IMR-90 (cell line): ENCODE results near the gene TMEM163. TPM values are rescaled to one million over a fixed set of nuclear protein-coding genes. Genes with fewer than 3 reads are reported as not detected.

Experiments used
- ATAC-seq: fragments of 200-7000 bp; cut with Tn5 transposase; 2 replicates; pipeline ENCODE4 v1.9.1; 2020; ENCODE audit warnings: low read depth, mild to moderate bottlenecking, moderate library complexity
- BruUV-seq: library from RNA; stranded (reverse); fragments of 400-500 nt; replicated peaks from 2 replicates; lab custom pipeline; 2021; lab: Mats Ljungman, UMichigan
- CTCF ChIA-PET: fragments of 300-600 bp; formaldehyde crosslinking; extraction: SDS; loops from one replicate; lab custom pipeline; 2021; ENCODE audit warnings: antibody characterized with exemption; lab: Yijun Ruan, JAX
- POLR2A ChIA-PET: fragments of 300-600 bp; sonication (Branson Sonifier 250); formaldehyde crosslinking; loops from one replicate; lab custom pipeline; 2022; ENCODE audit warnings: antibody characterized with exemption; ENCODE audit not compliant: unreplicated experiment; lab: Charles Lee
- DNase-seq: peaks from one replicate; pipeline ENCODE4 v3.0.0; 2013
- H2AFZ ChIP-seq: replicated peaks from 2 replicates; pipeline ENCODE3; 2013; ENCODE audit warnings: low read length, mild to moderate bottlenecking; ENCODE audit not compliant: poor library complexity
- H2AK5ac ChIP-seq: 2 replicates; pipeline ENCODE4 v1.6.1; 2013; ENCODE audit warnings: low read depth, low read length, inconsistent platforms
- H2AK9ac ChIP-seq: replicated peaks from 2 replicates; pipeline ENCODE3; 2013; ENCODE audit warnings: mild to moderate bottlenecking, low read depth, low read length, moderate library complexity; ENCODE audit not compliant: poor library complexity
- H2BK120ac ChIP-seq: 2 replicates; pipeline ENCODE4 v1.6.1; 2013; ENCODE audit warnings: low read depth, low read length, inconsistent platforms
- H2BK15ac ChIP-seq: 3 replicates; pipeline ENCODE4 v1.6.1; 2013; ENCODE audit warnings: low read depth, low read length, inconsistent platforms
- H2BK20ac ChIP-seq: 2 replicates; pipeline ENCODE4 v1.6.1; 2013; ENCODE audit warnings: low read depth, mild to moderate bottlenecking, inconsistent platforms, low read length, moderate library complexity
- H2BK5ac ChIP-seq: 2 replicates; pipeline ENCODE4 v1.6.1; 2013; ENCODE audit warnings: mild to moderate bottlenecking, low read depth, low read length, inconsistent platforms; ENCODE audit not compliant: poor library complexity, severe bottlenecking
- H3K14ac ChIP-seq: replicated peaks from 2 replicates; pipeline ENCODE4 v1.6.1; 2013; ENCODE audit warnings: low read depth, low read length, inconsistent platforms
- H3K18ac ChIP-seq: 2 replicates; pipeline ENCODE4 v1.6.1; 2013; ENCODE audit warnings: low read depth, low read length, control low read depth
- H3K23ac ChIP-seq: 2 replicates; pipeline ENCODE4 v1.6.1; 2013; ENCODE audit warnings: low read depth, low read length, inconsistent platforms
- H3K27ac ChIP-seq: 2 replicates; pipeline ENCODE4 v1.5.1; 2013; ENCODE audit warnings: mild to moderate bottlenecking, control low read depth, low read length; ENCODE audit not compliant: insufficient read depth
- H3K27me3 ChIP-seq: 2 replicates; pipeline ENCODE4 v1.6.1; 2013; ENCODE audit warnings: low read length; ENCODE audit not compliant: control insufficient read depth, insufficient read depth
- H3K36me3 ChIP-seq: 2 replicates; pipeline ENCODE4 v1.6.1; 2013; ENCODE audit warnings: low read length, mixed read lengths; ENCODE audit not compliant: control insufficient read depth, insufficient read depth
- H3K4ac ChIP-seq: 2 replicates; pipeline ENCODE4 v1.6.1; 2013; ENCODE audit warnings: low read depth, low read length, inconsistent platforms
- H3K4me1 ChIP-seq: 2 replicates; pipeline ENCODE4 v1.6.1; 2013; ENCODE audit warnings: low read length, mixed read lengths; ENCODE audit not compliant: control insufficient read depth, insufficient read depth
- H3K4me2 ChIP-seq: 2 replicates; pipeline ENCODE4 v1.6.1; 2013; ENCODE audit warnings: low read depth, mild to moderate bottlenecking, control low read depth, low read length, moderate library complexity
- H3K4me3 ChIP-seq: 2 replicates; pipeline ENCODE4 v1.5.1; 2013; ENCODE audit warnings: low read depth, mild to moderate bottlenecking, control low read depth, low read length, moderate library complexity; ENCODE audit not compliant: insufficient read depth
- H3K56ac ChIP-seq: 2 replicates; pipeline ENCODE4 v1.6.1; 2013; ENCODE audit warnings: low read length, inconsistent platforms; ENCODE audit not compliant: insufficient read depth; ENCODE audit errors: extremely low read depth
- H3K79me1 ChIP-seq, 2 experiments: 2 replicates each; pipeline ENCODE4 v1.6.1; 2013; ENCODE audit warnings: low read length in 2 of 2, inconsistent platforms in 1 of 2, low read depth in 1 of 2
- H3K9ac ChIP-seq: 2 replicates; pipeline ENCODE4 v1.6.1; 2013; ENCODE audit warnings: low read depth, low read length, control low read depth
- H3K9me1 ChIP-seq: 2 replicates; pipeline ENCODE4 v1.6.1; 2013; ENCODE audit warnings: low read length, inconsistent platforms; ENCODE audit not compliant: insufficient read depth
- H3K9me3 ChIP-seq: 2 replicates; pipeline ENCODE4 v1.6.1; 2013; ENCODE audit warnings: low read length; ENCODE audit not compliant: control insufficient read depth, insufficient read depth
- H4K20me1 ChIP-seq: 2 replicates; pipeline ENCODE4 v1.6.1; 2013; ENCODE audit warnings: low read length, inconsistent platforms; ENCODE audit not compliant: insufficient read depth
- H4K5ac ChIP-seq: 2 replicates; pipeline ENCODE4 v1.6.1; 2013; ENCODE audit warnings: mild to moderate bottlenecking, low read depth, low read length, control low read depth
- H4K8ac ChIP-seq, 2 experiments: 2 replicates each; pipeline ENCODE4 v1.6.1; 2013; ENCODE audit warnings: low read depth in 2 of 2, low read length in 2 of 2, control low read depth in 1 of 2, inconsistent platforms in 1 of 2
- H4K91ac ChIP-seq: 2 replicates; pipeline ENCODE4 v1.6.1; 2013; ENCODE audit warnings: low read depth, low read length, inconsistent platforms; ENCODE audit not compliant: insufficient read depth
- BHLHE40 ChIP-seq: fragments of 150-350 bp; IDR thresholded peaks from 2 replicates; pipeline ENCODE4 v1.6.1; 2016; ENCODE audit warnings: mild to moderate bottlenecking, low read depth, low read length
- CEBPB ChIP-seq: IDR thresholded peaks from 2 replicates; pipeline ENCODE4 v1.6.1; 2012; ENCODE audit warnings: low read depth, low read length, improper control_type of control experiment
- CHD1 ChIP-seq: IDR thresholded peaks from 2 replicates; pipeline ENCODE4 v1.6.1; 2012; ENCODE audit warnings: low read depth, low read length, improper control_type of control experiment
- FOS ChIP-seq: fragments of 150-350 bp; IDR thresholded peaks from 2 replicates; pipeline ENCODE4 v1.6.1; 2016; ENCODE audit warnings: low read depth, low read length
- MAFK ChIP-seq: IDR thresholded peaks from 2 replicates; pipeline ENCODE4 v1.6.1; 2012; ENCODE audit warnings: low read depth, low read length, improper control_type of control experiment
- MAZ ChIP-seq: IDR thresholded peaks from 2 replicates; pipeline ENCODE4 v1.6.1; 2012; ENCODE audit warnings: low read depth, mild to moderate bottlenecking, low read length, improper control_type of control experiment, moderate library complexity, borderline replicate concordance
- MXI1 ChIP-seq: IDR thresholded peaks from 2 replicates; pipeline ENCODE4 v1.6.1; 2012; ENCODE audit warnings: low read depth, mild to moderate bottlenecking, low read length, moderate library complexity, borderline replicate concordance
- NFE2L2 ChIP-seq: fragments of 150-350 bp; IDR thresholded peaks from 2 replicates; pipeline ENCODE4 v1.6.1; 2016; ENCODE audit warnings: low read depth, mild to moderate bottlenecking, low read length
- POLR2A ChIP-seq: IDR thresholded peaks from 2 replicates; pipeline ENCODE4 v1.6.1; 2012; ENCODE audit warnings: mild to moderate bottlenecking, low read depth, low read length
- RAD21 ChIP-seq: IDR thresholded peaks from 2 replicates; pipeline ENCODE4 v1.6.1; 2012; ENCODE audit warnings: low read length, improper control_type of control experiment
- RCOR1 ChIP-seq: IDR thresholded peaks from 2 replicates; pipeline ENCODE4 v1.6.1; 2012; ENCODE audit warnings: mild to moderate bottlenecking, low read length, improper control_type of control experiment; ENCODE audit not compliant: insufficient replicate concordance
- RFX5 ChIP-seq: IDR thresholded peaks from 2 replicates; pipeline ENCODE4 v1.8.0; 2012; ENCODE audit warnings: low read depth, mild to moderate bottlenecking, low read length, moderate library complexity
- SMC3 ChIP-seq: fragments of 150-350 bp; IDR thresholded peaks from 2 replicates; pipeline ENCODE4 v1.6.1; 2016; ENCODE audit warnings: low read depth, mild to moderate bottlenecking, antibody characterized with exemption, low read length, moderate library complexity
- WGBS, 2 experiments: methylation state at CpG; one replicate each; pipeline versions ENCODE4 v1.1.5 to v1.1.7; 2013; ENCODE audit warnings: missing lambda C conversion rate in 2 of 2; ENCODE audit not compliant: insufficient read length in 1 of 2; ENCODE audit errors: extremely low coverage in 2 of 2; 5-methylcytosine and 5-hydroxymethylcytosine counted together
- dilution Hi-C: fragments of 300-500 bp; cut with HindIII; formaldehyde crosslinking; loops from one replicate; pipeline ENCODE4 v1.14.3; 2018; ENCODE audit warnings: low sequenced_read_pairs; ENCODE audit not compliant: unreplicated experiment
- in situ Hi-C: fragments of 300-500 bp; cut with MboI; formaldehyde crosslinking; loops from 3 replicates; pipeline ENCODE4 v1.14.3; 2019; ENCODE audit warnings: low sequenced_read_pairs, inconsistent platforms, mixed read lengths
- intact Hi-C: fragments of 100-400 bp; cut with micrococcal nuclease; formaldehyde crosslinking; loops from 2 replicates; pipeline ENCODE4 v1.10.0; 2022
- polyA plus RNA-seq, 3 experiments: library from polyadenylated mRNA; depleted of rRNA; stranded (reverse); fragments of >200 nt; gene quantifications; 2 replicates each; pipeline ENCODE4 v1.2.3, GENCODE V29; 2012; ENCODE audit warnings: low replicate concordance in 1 of 3
- total RNA-seq: library from RNA; depleted of rRNA; stranded (reverse); fragments of >200 nt; gene quantifications from 2 replicates; pipeline ENCODE4 v1.2.3, GENCODE V29; 2012
- TF ChIP-seq, protein P1 (sequence below): fragments of 150-350 bp; IDR thresholded peaks from 2 replicates; pipeline ENCODE4 v1.6.1; 2016; ENCODE audit warnings: low read depth, mild to moderate bottlenecking, low read length, moderate library complexity, borderline replicate concordance
- TF ChIP-seq, protein P2 (sequence below): fragments of 150-350 bp; IDR thresholded peaks from 2 replicates; pipeline ENCODE4 v1.6.1; 2017; ENCODE audit warnings: mild to moderate bottlenecking, antibody characterized with exemption, low read length, low read depth
- TF ChIP-seq, protein P3 (sequence below): conservative IDR thresholded peaks from 2 replicates; pipeline ENCODE4 v1.5.1; 2012; ENCODE audit warnings: mild to moderate bottlenecking, low read depth, low read length, improper control_type of control experiment

The TMEM163 gene
- total and polyA plus RNA-seq, 2 of the 4 experiments (the other 2 are of a cell fraction), result not detected

DNA sequence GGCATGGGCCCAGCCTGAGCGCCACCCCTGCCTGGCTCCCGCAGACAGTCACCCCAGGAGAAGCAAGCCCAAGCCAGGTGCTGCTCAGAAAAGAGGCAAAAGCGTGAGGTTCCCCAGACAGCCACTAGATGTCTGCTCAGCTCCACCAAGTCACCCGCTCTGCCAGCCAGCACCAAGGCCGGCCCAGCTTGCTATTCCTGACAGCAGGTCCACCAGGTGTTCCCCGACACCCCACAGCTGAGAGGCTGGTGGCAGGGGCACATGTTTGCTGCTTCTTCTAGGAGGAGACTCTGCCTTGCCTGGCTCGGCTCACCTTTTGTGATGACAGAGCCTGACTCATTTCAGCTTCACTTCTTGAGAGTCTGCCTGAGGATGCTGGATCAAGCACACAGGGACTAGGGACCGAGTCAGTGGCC is 258.2 kb downstream of the TMEM163 start:
- Histone ChIP-seq H3K14ac (no peak overlapping the region), H3K4me3 (no peak overlapping the region), H3K36me3 (peaks cover 3% of the 10 kb centered on the region; the same call in 1 of the 2 replicates), H2AK9ac (no peak overlapping the region), H3K9me3 (no peaks in the 10 kb centered on the region), H3K4ac (no peak overlapping the region), H2BK120ac (no peak overlapping the region), H2AK5ac (no peak overlapping the region), H3K23ac (no peak overlapping the region), H4K8ac (no peak overlapping the region), H3K18ac (no peak overlapping the region), H4K20me1 (no peaks in the 10 kb centered on the region), H3K27ac (no peak overlapping the region), H2AFZ (peak overlapping the region; percentile 53), H3K4me1 (no peaks in the 10 kb centered on the region), H3K9me1 (no peaks in the 10 kb centered on the region), H3K27me3 (peaks cover 15% of the 10 kb centered on the region), H4K5ac (no peak overlapping the region), H4K91ac (no peak overlapping the region), H3K56ac (no peak overlapping the region), H2BK5ac (no peak overlapping the region), H3K9ac (no peak overlapping the region), H2BK20ac (no peak overlapping the region), H3K4me2 (no peak overlapping the region), H2BK15ac (no peak overlapping the region), H3K79me1 (no peaks in the 10 kb centered on the region)
- dilution Hi-C loops (no loop called here), in situ Hi-C loops (loop anchor here (5.0 kb wide), 1 partner anchor 437 kb away; no protein-coding TSS in a partner anchor), intact Hi-C loops (loop anchor here (1.0 kb wide), 1 partner anchor 438 kb away; no protein-coding TSS in a partner anchor)
- DNase-seq (peak; percentile 47), ATAC-seq (peak; percentile 74)
- ChIA-PET CTCF (interaction anchor here (1.0 kb wide), 1 partner anchor 437 kb away, joined by 3 read pairs; no protein-coding TSS in a partner anchor), POLR2A (no interaction called here)
- no peak for TF ChIP-seq CEBPB
- TF ChIP-seq, protein P1, sequence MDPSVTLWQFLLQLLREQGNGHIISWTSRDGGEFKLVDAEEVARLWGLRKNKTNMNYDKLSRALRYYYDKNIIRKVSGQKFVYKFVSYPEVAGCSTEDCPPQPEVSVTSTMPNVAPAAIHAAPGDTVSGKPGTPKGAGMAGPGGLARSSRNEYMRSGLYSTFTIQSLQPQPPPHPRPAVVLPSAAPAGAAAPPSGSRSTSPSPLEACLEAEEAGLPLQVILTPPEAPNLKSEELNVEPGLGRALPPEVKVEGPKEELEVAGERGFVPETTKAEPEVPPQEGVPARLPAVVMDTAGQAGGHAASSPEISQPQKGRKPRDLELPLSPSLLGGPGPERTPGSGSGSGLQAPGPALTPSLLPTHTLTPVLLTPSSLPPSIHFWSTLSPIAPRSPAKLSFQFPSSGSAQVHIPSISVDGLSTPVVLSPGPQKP, result no peak
- TF ChIP-seq NFE2L2, result no peak
- TF ChIP-seq RFX5, result no peak
- TF ChIP-seq RAD21, result peak; percentile 66
- no peak for TF ChIP-seq MAZ
- no peak for TF ChIP-seq FOS
- no peak for TF ChIP-seq MAFK
- no peak for TF ChIP-seq MXI1
- TF ChIP-seq, protein P2, sequence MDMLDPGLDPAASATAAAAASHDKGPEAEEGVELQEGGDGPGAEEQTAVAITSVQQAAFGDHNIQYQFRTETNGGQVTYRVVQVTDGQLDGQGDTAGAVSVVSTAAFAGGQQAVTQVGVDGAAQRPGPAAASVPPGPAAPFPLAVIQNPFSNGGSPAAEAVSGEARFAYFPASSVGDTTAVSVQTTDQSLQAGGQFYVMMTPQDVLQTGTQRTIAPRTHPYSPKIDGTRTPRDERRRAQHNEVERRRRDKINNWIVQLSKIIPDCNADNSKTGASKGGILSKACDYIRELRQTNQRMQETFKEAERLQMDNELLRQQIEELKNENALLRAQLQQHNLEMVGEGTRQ, result no peak
- 0 out of 2 replicates have a peak, but pooled peaks have one; percentile 39 for TF ChIP-seq SMC3
- TF ChIP-seq BHLHE40, result no peak
- TF ChIP-seq, protein P3, sequence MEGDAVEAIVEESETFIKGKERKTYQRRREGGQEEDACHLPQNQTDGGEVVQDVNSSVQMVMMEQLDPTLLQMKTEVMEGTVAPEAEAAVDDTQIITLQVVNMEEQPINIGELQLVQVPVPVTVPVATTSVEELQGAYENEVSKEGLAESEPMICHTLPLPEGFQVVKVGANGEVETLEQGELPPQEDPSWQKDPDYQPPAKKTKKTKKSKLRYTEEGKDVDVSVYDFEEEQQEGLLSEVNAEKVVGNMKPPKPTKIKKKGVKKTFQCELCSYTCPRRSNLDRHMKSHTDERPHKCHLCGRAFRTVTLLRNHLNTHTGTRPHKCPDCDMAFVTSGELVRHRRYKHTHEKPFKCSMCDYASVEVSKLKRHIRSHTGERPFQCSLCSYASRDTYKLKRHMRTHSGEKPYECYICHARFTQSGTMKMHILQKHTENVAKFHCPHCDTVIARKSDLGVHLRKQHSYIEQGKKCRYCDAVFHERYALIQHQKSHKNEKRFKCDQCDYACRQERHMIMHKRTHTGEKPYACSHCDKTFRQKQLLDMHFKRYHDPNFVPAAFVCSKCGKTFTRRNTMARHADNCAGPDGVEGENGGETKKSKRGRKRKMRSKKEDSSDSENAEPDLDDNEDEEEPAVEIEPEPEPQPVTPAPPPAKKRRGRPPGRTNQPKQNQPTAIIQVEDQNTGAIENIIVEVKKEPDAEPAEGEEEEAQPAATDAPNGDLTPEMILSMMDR, result peak; percentile 58
- TF ChIP-seq POLR2A, result no peak
- no peak for TF ChIP-seq RCOR1
- no peak for TF ChIP-seq CHD1
- WGBS, 2 experiments, result 36% methylated on average over 3 of the region's 8 CpGs; no CpG with 5 or more reads in 1 of the 2 experiments
- no TSS peak for BruUV-seq
